BE2C (cell line): ENCODE data around the gene TREML2.

ENCODE experiments used
- DNase-seq: peaks from one replicate; pipeline ENCODE4 v3.0.0-alpha.2; 2020
- H3K27me3 ChIP-seq: fragments of 250-450 bp; sonication (Bioruptor Pico); 2 replicates; pipeline ENCODE4 v1.5.1; 2020; ENCODE audit warnings: mild to moderate bottlenecking
- H3K36me3 ChIP-seq: fragments of 250-450 bp; sonication (Bioruptor Pico); 2 replicates; pipeline ENCODE4 v1.5.1; 2020; ENCODE audit warnings: mild to moderate bottlenecking
- H3K4me1 ChIP-seq: fragments of 250-450 bp; sonication (Bioruptor Pico); 2 replicates; pipeline ENCODE4 v1.5.1; 2020
- H3K4me3 ChIP-seq: 2 replicates; pipeline ENCODE4 v1.5.1; 2011; ENCODE audit warnings: low read depth, low read length
- H3K9me3 ChIP-seq: fragments of 250-450 bp; sonication (Bioruptor Pico); 2 replicates; pipeline ENCODE4 v1.5.1; 2020
- TF ChIP-seq, protein P1 (sequence below): IDR thresholded peaks from 2 replicates; pipeline ENCODE4 v1.5.1; 2012; ENCODE audit warnings: mild to moderate bottlenecking, low read depth, low read length

Gene TREML2

GRCh38 chr6:41161380-41161779 lies 39.6 kb downstream of the TREML2 start:
- Histone ChIP-seq H3K36me3 (no peaks in the 10 kb centered on the region), H3K4me3 (no peak overlapping the region), H3K27me3 (no peaks in the 10 kb centered on the region; the same call in 1 of the 2 replicates), H3K4me1 (no peaks in the 10 kb centered on the region), H3K9me3 (no peaks in the 10 kb centered on the region)
- TF ChIP-seq, protein P1, sequence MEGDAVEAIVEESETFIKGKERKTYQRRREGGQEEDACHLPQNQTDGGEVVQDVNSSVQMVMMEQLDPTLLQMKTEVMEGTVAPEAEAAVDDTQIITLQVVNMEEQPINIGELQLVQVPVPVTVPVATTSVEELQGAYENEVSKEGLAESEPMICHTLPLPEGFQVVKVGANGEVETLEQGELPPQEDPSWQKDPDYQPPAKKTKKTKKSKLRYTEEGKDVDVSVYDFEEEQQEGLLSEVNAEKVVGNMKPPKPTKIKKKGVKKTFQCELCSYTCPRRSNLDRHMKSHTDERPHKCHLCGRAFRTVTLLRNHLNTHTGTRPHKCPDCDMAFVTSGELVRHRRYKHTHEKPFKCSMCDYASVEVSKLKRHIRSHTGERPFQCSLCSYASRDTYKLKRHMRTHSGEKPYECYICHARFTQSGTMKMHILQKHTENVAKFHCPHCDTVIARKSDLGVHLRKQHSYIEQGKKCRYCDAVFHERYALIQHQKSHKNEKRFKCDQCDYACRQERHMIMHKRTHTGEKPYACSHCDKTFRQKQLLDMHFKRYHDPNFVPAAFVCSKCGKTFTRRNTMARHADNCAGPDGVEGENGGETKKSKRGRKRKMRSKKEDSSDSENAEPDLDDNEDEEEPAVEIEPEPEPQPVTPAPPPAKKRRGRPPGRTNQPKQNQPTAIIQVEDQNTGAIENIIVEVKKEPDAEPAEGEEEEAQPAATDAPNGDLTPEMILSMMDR, result no peak
- no peak for DNase-seq

- no peaks in the 10 kb centered on the region; the same call in 1 of the 2 replicates for H3K27me3 ChIP-seq
- no peaks in the 10 kb centered on the region for H3K9me3 ChIP-seq
- no peak overlapping the region for H3K4me3 ChIP-seq
- no peak for DNase-seq
- no peaks in the 10 kb centered on the region for H3K4me1 ChIP-seq
- H3K36me3 ChIP-seq, result no peaks in the 10 kb centered on the region
- TF ChIP-seq, protein P1, result no peak
Measured at GRCh38 chr6:41160933-41161332, 40.0 kb downstream of the TREML2 start.

DNA sequence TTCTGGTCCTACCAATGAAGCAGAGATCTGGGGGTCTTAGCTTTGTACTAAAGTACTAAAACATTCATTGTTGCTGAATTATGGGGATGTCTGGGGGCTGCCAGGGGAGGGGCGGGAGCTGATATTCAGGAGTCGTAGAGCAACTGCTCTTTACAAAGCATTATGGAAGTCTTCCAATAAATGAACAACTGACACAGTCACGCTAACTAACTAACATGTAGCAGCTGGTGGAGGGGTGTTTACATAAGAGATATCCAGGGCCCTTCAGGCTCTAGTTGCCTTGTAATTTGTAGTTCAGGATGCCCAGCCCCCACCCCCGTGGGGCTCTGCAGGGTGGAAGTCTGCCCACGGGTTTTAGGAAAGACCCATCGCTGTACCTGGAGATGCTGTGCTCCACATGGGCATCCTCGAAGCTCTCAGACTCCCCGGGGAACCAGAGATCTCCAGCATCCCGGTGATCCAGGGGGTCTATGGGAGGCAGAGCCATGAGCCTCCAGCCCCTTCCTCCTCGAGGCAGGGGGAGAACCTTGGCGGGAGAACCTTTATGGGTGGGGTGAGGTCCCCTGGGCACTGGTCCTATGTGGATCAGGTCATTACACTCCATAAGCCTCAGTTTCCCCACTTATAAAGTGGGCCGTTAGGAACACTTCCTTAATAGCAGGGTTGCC lies 41.4 kb downstream of the TREML2 start:
- Histone ChIP-seq H3K4me1 (no peaks in the 10 kb centered on the region), H3K36me3 (no peaks in the 10 kb centered on the region), H3K9me3 (no peaks in the 10 kb centered on the region), H3K4me3 (no peak overlapping the region), H3K27me3 (peaks cover 2% of the 10 kb centered on the region; the same call in 1 of the 2 replicates)
- TF ChIP-seq, protein P1, result no peak
- DNase-seq, result no peak

DNA sequence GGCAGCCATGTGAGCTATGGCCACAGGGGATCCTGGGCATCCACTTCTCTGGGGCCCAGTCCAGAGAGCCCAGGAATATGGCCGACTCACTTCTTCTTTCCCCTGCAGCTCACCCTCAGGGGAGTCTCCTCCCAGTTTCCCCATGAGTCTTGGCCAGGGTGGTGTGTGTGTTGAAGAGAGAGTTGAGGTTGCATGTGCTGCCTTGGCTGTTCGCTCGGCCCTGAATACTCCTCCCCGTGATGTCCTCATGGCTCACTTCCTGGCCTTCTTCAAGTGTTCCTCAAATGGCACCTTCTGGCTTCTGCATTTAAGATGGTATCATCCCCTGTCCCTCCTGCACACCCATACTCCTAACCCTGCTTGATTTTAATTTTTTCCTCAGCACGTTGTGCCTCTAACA lies 43.6 kb downstream of the TREML2 start:
- DNase-seq, result no peak
- Histone ChIP-seq H3K9me3 (no peaks in the 10 kb centered on the region), H3K4me1 (no peaks in the 10 kb centered on the region), H3K4me3 (no peak overlapping the region), H3K36me3 (no peaks in the 10 kb centered on the region), H3K27me3 (peaks cover 4% of the 10 kb centered on the region; the same call in 1 of the 2 replicates)
- TF ChIP-seq, protein P1, result no peak

DNA sequence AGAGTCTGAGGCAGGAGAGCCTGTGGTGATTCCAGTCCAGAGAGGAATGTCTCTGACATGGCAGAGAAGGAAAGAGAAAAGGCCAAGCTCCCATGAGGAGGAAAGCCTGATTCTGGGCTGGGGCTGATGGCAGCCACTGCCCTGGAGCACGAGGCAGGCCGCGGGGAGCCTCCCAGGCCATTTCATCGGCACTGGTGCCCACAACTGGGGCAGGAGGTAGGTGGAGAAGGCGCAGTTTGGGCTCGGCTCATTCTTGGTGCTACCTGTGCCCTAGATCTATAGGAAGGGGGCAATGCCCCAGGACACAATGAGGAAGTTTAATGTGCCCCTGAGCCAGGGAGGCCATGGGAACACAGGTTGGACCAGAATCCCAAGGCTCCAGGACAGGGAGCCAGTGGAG lies 44.2 kb downstream of the TREML2 start:
- Histone ChIP-seq H3K4me3 (no peak overlapping the region), H3K9me3 (no peaks in the 10 kb centered on the region), H3K27me3 (peaks cover 4% of the 10 kb centered on the region; the same call in 1 of the 2 replicates), H3K36me3 (no peaks in the 10 kb centered on the region), H3K4me1 (no peaks in the 10 kb centered on the region)
- DNase-seq, result no peak
- TF ChIP-seq, protein P1, result no peak

DNA sequence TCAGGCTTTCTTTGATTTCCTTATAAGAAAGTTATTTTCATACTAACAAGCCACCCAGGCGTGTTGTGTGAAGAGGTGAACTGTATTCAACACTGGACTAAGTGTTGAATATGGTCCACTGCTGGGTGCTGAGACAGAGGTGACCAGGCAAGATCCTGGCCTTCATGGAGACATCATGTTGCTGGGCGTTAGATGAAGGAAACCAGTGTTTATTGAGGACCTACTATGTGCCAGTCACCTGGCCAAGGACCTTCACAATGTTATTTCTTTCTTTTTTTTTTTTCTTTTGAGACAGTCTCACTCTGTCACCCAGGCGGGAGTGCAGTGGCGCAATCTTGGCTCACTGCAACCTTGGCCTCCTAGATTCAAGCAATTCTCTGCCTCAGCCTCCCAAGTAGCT lies 44.9 kb downstream of the TREML2 start:
- no peaks in the 10 kb centered on the region for H3K4me1 ChIP-seq
- TF ChIP-seq, protein P1, result no peak
- no peaks in the 10 kb centered on the region for H3K9me3 ChIP-seq
- no peaks in the 10 kb centered on the region for H3K36me3 ChIP-seq
- no peak overlapping the region for H3K4me3 ChIP-seq
- DNase-seq, result no peak
- H3K27me3 ChIP-seq, result peaks cover 4% of the 10 kb centered on the region; the same call in 1 of the 2 replicates
